Ishikawa (cell line): ENCODE results near the gene SPATA17.

Experiments used
- CEBPB ChIP-seq: IDR thresholded peaks from 2 replicates; pipeline ENCODE4 v1.6.1; 2012
- CREB1 ChIP-seq: IDR thresholded peaks from 2 replicates; pipeline ENCODE4 v1.6.1; 2012; ENCODE audit warnings: low read depth
- EGR1 ChIP-seq: IDR thresholded peaks from 2 replicates; pipeline ENCODE4 v1.6.1; 2012
- EP300 ChIP-seq: IDR thresholded peaks from 2 replicates; pipeline ENCODE4 v1.6.1; 2012; ENCODE audit warnings: borderline replicate concordance
- FOXM1 ChIP-seq: IDR thresholded peaks from 2 replicates; pipeline ENCODE4 v1.6.1; 2012; ENCODE audit warnings: low read depth, borderline replicate concordance
- NFIC ChIP-seq: IDR thresholded peaks from 2 replicates; pipeline ENCODE4 v1.6.1; 2012
- RAD21 ChIP-seq: IDR thresholded peaks from 2 replicates; pipeline ENCODE4 v1.6.1; 2012; ENCODE audit warnings: low read depth
- REST ChIP-seq: IDR thresholded peaks from 2 replicates; pipeline ENCODE4 v1.6.1; 2012; ENCODE audit warnings: low read depth, mild to moderate bottlenecking
- TAF1 ChIP-seq: IDR thresholded peaks from 2 replicates; pipeline ENCODE4 v1.6.1; 2012; ENCODE audit warnings: low read depth, mild to moderate bottlenecking
- TCF12 ChIP-seq: IDR thresholded peaks from 2 replicates; pipeline ENCODE4 v1.6.1; 2012; ENCODE audit warnings: low read depth
- TEAD4 ChIP-seq: IDR thresholded peaks from 2 replicates; pipeline ENCODE4 v1.6.1; 2012
- YY1 ChIP-seq: IDR thresholded peaks from 2 replicates; pipeline ENCODE4 v1.6.1; 2012; ENCODE audit warnings: low read depth
- ZBTB7A ChIP-seq: IDR thresholded peaks from 2 replicates; pipeline ENCODE4 v1.6.1; 2012; ENCODE audit warnings: low read depth
- TF ChIP-seq, protein P1 (sequence below): IDR thresholded peaks from 2 replicates; pipeline ENCODE4 v1.6.1; 2012
- TF ChIP-seq, protein P2 (sequence below): IDR thresholded peaks from 2 replicates; pipeline ENCODE4 v1.6.1; 2012

The SPATA17 gene

DNA sequence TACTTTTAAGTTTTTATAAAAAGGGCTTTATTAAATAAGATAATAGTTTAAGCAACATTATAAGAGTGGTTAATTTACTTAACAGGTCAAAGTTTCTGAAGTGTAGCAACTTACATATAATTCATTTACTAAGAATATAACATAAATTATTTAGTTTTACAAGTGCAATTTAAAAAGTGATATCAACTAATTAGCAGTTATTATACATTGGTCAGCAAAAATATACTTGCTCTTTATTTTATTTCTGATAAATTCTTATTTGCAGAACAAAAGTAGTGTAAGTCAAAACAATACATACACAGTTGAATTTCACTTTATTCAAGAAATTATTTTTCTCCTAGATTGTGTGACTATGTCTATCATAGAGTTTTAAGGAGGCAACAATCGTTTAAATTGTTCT is 215.6 kb downstream of the SPATA17 start:
- TF ChIP-seq, protein P1, sequence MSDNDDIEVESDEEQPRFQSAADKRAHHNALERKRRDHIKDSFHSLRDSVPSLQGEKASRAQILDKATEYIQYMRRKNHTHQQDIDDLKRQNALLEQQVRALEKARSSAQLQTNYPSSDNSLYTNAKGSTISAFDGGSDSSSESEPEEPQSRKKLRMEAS = no peak
- TF ChIP-seq FOXM1 = no peak
- TF ChIP-seq TEAD4 = no peak
- no peak for TF ChIP-seq RAD21
- no peak for TF ChIP-seq TCF12
- TF ChIP-seq CEBPB = no peak
- TF ChIP-seq CREB1 = no peak
- TF ChIP-seq REST = no peak
- TF ChIP-seq, protein P2, sequence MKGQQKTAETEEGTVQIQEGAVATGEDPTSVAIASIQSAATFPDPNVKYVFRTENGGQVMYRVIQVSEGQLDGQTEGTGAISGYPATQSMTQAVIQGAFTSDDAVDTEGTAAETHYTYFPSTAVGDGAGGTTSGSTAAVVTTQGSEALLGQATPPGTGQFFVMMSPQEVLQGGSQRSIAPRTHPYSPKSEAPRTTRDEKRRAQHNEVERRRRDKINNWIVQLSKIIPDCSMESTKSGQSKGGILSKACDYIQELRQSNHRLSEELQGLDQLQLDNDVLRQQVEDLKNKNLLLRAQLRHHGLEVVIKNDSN = no peak
- TF ChIP-seq YY1 = no peak
- no peak for TF ChIP-seq NFIC

GRCh38 chr1:217847643-217848042 is 216.5 kb downstream of the SPATA17 start:
- TF ChIP-seq EP300 (no peak), CREB1 (no peak), FOXM1 (no peak), TCF12 (no peak)
- TF ChIP-seq, protein P1 = no peak
- TF ChIP-seq, protein P2 = no peak

DNA sequence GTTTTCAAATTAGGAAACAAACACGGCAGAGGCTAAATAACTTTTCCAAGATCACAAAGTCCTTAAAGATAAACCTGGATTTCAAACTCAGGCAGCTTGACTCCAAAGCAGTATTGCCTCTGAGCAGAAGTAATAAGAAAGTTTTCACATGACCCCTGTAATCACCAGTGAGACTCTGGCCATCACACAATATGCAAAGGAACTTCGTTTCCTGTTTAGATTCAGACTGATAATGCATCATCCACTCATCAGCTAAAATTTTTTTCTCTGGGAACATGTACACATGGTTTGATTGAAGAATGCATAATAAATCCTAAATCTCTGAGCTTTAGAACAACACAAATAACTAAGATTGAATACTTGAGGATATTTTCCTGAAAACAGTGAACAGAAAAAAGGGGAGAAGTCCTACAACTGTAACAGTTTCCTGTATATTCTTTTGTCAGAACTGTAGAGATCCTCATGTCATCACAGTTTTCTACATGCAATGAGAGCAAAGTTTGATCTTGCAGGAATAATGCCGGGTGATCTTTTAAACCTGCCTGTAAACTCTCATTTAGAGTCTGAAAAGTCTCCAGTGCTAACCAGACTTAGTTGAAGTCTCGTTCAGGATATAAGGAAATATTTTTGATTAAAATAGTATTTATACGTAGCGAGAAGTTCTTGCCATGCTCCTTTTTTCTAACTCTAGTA is 225.3 kb downstream of the SPATA17 start:
- TF ChIP-seq EGR1 = no peak
- no peak for TF ChIP-seq ZBTB7A
- no peak for TF ChIP-seq NFIC
- no peak for TF ChIP-seq FOXM1
- TF ChIP-seq TCF12 = no peak
- TF ChIP-seq CREB1 = no peak
- no peak for TF ChIP-seq TEAD4
- TF ChIP-seq TAF1 = no peak
- TF ChIP-seq, protein P2 = no peak
- no peak for TF ChIP-seq EP300
- TF ChIP-seq YY1 = no peak
- TF ChIP-seq, protein P1 = no peak
- no peak for TF ChIP-seq REST
- no peak for TF ChIP-seq CEBPB
- no peak for TF ChIP-seq RAD21

DNA sequence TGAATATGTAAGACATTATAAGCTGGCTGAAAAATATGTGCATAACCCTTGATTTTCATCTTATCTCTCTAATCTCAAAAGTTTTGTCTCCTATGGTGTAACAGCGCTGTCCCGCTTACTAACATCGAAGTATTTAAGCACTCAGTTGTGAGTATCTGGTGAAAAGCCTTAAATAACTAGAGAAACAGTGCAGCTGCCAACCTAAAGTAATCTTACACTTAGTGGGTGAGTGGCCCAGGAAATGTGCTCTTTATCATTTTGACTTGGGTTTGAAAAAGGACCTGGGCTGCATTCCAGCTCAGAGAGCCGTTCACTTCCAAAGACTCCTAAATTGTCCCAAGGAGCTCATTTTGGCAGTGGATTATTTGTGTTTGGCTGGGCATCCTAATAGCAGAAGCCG is 225.9 kb downstream of the SPATA17 start:
- no peak for TF ChIP-seq ZBTB7A
- no peak for TF ChIP-seq CREB1
- TF ChIP-seq FOXM1 = no peak
- TF ChIP-seq CEBPB = no peak
- TF ChIP-seq TCF12 = no peak
- TF ChIP-seq RAD21 = no peak

GRCh38 chr1:217861658-217862057 is 230.5 kb downstream of the SPATA17 start:
- TF ChIP-seq, protein P1 = no peak
- TF ChIP-seq YY1 (no peak), EGR1 (no peak), FOXM1 (no peak), TEAD4 (no peak), CEBPB (no peak), NFIC (no peak), REST (no peak), RAD21 (no peak), ZBTB7A (no peak), TAF1 (no peak)
- TF ChIP-seq, protein P2 = no peak
